ENCODE data around the gene TMPRSS9. TPM values are rescaled to one million over a fixed set of nuclear protein-coding genes. Genes with fewer than 3 reads are reported as not detected.
"Not testable (repeated sequence)": the region's sequence is repeated elsewhere in the genome, so short reads cannot be mapped to it uniquely, and the experiment has no call there.

Gene TMPRSS9
- total RNA-seq, 1 donor from 2014 or later = not detected

DNA sequence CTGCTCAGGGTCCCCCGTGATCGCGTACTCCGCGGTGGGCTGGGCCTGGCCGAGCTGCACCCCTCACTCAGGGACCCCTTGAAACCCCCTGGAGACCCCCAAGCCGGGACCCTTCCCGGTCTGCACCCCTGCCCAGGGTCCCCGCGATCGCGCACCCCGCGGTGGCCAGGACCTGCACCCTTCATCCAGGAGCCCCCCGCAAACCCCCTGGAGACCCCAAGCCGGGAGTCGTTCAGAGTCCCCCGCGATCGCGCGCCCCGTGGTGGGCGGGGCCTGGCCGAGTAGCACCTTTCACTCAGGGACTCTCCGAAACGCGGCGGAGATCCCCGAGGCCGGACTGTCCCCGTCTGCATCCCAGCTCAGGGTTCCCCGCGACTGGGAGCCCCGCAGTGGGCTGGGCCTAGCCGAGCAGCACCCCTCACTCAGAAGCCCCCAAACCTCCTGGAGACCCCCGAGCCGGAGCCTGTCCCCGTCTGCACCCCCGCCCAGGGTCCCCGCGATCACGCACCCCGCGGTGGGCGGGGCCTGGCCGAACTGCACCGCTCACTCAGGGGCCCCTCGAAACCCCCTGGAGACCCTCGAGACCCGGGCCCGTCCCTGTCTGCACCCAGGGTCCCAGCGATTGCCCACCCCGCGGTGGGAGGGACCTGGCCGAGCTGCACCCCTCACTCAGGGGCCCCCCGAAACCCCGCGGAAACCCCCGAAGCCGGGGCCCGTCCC is 95.9 kb downstream of the TMPRSS9 start:
- Mint-ChIP-seq H3K27me3 (no peaks in the 10 kb centered on the region), H3K36me3 (ENCODE audit: low read depth) (no peaks in the 10 kb centered on the region), H3K4me1 (peaks cover 30% of the 10 kb centered on the region), H3K9me3 (no peaks in the 10 kb centered on the region), H3K4me3 (peak overlapping the region; percentile 89), H3K27ac (peak overlapping the region; percentile 85)
- CTCF ChIA-PET = interaction anchor here (1.3 to 1.5 kb wide), 3 partner anchors 28 to 158 kb away, joined by 3 to 4 read pairs (median 3); partner anchors contain the start of gene TIMM13
- DNase-seq (peak; percentile 51), ATAC-seq (ENCODE audit: low read depth) (peak; percentile 53)
- POLR2A ChIA-PET = interaction anchor here (0.5 to 2.7 kb wide), 10 partner anchors 9 to 820 kb away, joined by 4 to 23 read pairs (median 4); partner anchors contain the start of genes GADD45B and TIMM13
- TF ChIP-seq, protein P1, sequence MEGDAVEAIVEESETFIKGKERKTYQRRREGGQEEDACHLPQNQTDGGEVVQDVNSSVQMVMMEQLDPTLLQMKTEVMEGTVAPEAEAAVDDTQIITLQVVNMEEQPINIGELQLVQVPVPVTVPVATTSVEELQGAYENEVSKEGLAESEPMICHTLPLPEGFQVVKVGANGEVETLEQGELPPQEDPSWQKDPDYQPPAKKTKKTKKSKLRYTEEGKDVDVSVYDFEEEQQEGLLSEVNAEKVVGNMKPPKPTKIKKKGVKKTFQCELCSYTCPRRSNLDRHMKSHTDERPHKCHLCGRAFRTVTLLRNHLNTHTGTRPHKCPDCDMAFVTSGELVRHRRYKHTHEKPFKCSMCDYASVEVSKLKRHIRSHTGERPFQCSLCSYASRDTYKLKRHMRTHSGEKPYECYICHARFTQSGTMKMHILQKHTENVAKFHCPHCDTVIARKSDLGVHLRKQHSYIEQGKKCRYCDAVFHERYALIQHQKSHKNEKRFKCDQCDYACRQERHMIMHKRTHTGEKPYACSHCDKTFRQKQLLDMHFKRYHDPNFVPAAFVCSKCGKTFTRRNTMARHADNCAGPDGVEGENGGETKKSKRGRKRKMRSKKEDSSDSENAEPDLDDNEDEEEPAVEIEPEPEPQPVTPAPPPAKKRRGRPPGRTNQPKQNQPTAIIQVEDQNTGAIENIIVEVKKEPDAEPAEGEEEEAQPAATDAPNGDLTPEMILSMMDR (IDR thresholded peaks at IDR 0.05) = no peak
- intact Hi-C loops (cut with micrococcal nuclease) = loop anchor here (1.0 to 5.0 kb wide), 2 partner anchors 220 to 284 kb away; partner anchors contain the start of genes PLEKHJ1 and SF3A2

DNA sequence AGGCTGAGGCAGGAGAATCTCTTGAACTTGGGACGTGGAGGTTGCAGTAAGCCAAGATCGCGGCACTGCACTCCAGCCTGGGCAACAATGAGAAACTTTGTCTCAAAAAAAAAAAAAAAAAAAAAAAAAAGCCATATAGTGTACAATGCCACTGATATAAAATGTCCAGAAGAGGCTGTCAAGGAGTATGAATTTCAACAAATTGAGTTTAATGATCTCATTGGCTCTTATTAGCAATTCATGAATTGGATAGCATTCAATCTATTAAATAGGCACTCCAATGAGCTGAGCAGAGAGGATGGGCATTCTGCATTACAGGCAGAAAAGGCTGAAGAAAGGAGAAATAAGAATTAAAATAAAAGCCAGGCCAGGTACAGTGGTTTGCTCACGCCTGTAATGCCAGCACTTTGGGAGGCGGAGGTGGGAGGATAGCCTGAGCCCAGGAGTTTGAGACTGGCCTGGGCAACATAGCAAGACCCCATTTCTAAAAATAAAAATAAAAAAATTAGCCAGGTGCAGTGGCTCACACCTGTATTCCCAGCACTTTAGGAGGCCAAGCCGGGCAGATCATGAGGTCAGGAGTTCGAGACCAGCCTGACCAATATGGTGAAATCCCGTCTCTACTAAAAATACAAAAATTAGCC is 97.5 kb downstream of the TMPRSS9 start:
- TF ChIP-seq, protein P1 (IDR thresholded peaks at IDR 0.05) = no peak
- ChIA-PET CTCF (interaction anchor here (1.3 kb wide), 1 partner anchor 30 kb away, joined by 3 read pairs; the partner anchor contains the start of gene TIMM13), POLR2A (interaction anchor here (0.7 to 2.7 kb wide), 7 partner anchors 11 to 1055 kb away, joined by 3 to 23 read pairs (median 5); partner anchors contain the start of genes GADD45B and TIMM13)
- H3K27me3 Mint-ChIP-seq = no peaks in the 10 kb centered on the region
- intact Hi-C loops (cut with micrococcal nuclease) = loop anchor here (1.0 to 5.0 kb wide), 2 partner anchors 30 to 285 kb away; partner anchors contain the start of gene TIMM13
- no peaks in the 10 kb centered on the region for H3K9me3 Mint-ChIP-seq
- H3K36me3 Mint-ChIP-seq (ENCODE audit: low read depth) = no peaks in the 10 kb centered on the region
- DNase-seq (no peak), ATAC-seq (ENCODE audit: low read depth) (no peak)
- peak overlapping the region; percentile 85 for H3K27ac Mint-ChIP-seq
- H3K4me1 Mint-ChIP-seq = peaks cover 33% of the 10 kb centered on the region
- H3K4me3 Mint-ChIP-seq = peak overlapping the region; percentile 7

DNA sequence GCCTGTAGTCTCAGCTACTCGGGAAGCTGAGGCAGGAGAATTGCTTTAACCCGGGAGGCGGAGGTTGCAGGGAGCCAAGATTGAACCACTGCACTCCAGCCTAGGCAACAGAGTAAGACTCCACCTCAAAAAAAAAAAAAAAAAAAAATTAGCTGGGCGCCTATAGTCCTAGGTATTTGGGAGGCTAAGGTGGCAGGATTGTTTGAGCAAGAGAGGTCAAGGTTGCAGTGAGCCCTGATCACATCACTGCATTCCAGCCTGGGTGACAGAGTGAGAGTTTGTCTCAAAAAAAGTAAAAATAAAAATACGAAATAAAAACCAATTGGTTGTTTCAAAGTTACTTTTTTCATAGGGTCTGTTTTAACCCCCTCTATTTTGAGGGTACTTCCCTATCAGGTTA is 98.0 kb downstream of the TMPRSS9 start:
- Mint-ChIP-seq H3K4me3 (no peak overlapping the region), H3K4me1 (peaks cover 30% of the 10 kb centered on the region), H3K27me3 (no peaks in the 10 kb centered on the region), H3K9me3 (no peaks in the 10 kb centered on the region), H3K27ac (no peak overlapping the region), H3K36me3 (ENCODE audit: low read depth) (no peaks in the 10 kb centered on the region)
- ChIA-PET POLR2A (interaction anchor here (0.7 kb wide), 1 partner anchor 372 kb away, joined by 5 read pairs; no protein-coding TSS in a partner anchor), CTCF (no interaction called here)
- ATAC-seq (ENCODE audit: low read depth) (no peak), DNase-seq (no peak)
- TF ChIP-seq, protein P1 (IDR thresholded peaks at IDR 0.05) = no peak
- intact Hi-C loops (cut with micrococcal nuclease) = loop anchor here (5.0 kb wide), 1 partner anchor 286 kb away; no protein-coding TSS in a partner anchor

DNA sequence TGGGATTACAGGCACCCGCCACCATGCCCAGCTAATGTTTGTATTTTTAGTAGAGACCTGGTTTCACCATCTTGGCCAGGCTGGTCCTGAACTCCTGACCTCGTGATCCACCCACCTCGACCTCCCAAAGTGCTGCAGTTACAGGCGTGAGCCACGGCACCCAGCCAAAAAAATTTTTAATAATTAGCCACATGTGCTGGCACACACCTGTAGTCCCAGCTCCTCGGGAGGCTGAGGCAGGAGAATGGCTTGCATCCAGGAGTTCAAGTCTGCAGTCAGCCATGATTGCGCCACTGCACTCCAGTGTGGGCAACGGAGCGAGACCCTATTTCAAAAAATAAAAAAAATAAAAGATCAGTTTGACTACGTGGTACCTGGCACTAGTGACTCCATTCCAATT is 98.7 kb downstream of the TMPRSS9 start:
- H3K27me3 Mint-ChIP-seq; DNase-seq; H3K27ac Mint-ChIP-seq; H3K4me3 Mint-ChIP-seq; H3K36me3 Mint-ChIP-seq (ENCODE audit: low read depth); H3K9me3 Mint-ChIP-seq; CTCF ChIA-PET; ATAC-seq (ENCODE audit: low read depth): not testable (repeated sequence)
- intact Hi-C loops (cut with micrococcal nuclease) = loop anchor here (5.0 kb wide), 1 partner anchor 286 kb away; no protein-coding TSS in a partner anchor
- peaks cover 25% of the 10 kb centered on the region for H3K4me1 Mint-ChIP-seq
- POLR2A ChIA-PET = interaction anchor here (0.6 to 0.7 kb wide), 2 partner anchors 43 to 159 kb away, joined by 3 read pairs; no protein-coding TSS in a partner anchor

DNA sequence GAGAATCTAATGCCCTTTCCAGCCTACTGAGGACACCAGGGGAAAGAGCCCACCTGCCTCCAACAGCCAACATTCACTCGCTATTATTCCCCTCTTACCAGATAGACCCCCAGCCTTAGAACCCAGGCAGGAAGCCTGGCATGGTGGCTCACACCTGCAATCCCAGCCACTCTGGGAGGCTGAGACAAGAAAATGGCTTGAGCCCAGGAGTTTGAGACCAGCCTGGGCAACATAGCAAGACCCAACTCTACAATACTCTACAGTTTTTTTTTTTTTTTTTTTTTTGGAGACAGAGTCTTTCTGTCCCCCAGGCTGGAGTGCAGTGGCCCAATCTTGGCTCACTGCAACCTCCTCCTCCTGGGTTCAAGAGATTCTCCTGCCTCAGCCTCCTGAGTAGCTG is 100.2 kb downstream of the TMPRSS9 start:
- intact Hi-C loops (cut with micrococcal nuclease) = no loop called here
- Mint-ChIP-seq H3K4me1 (peaks cover 13% of the 10 kb centered on the region), H3K9me3 (no peaks in the 10 kb centered on the region), H3K27me3 (no peaks in the 10 kb centered on the region), H3K36me3 (ENCODE audit: low read depth) (no peaks in the 10 kb centered on the region), H3K4me3 (peak overlapping the region; percentile 1), H3K27ac (no peak overlapping the region)
- ATAC-seq (ENCODE audit: low read depth) (no peak), DNase-seq (no peak)
- TF ChIP-seq, protein P1 (IDR thresholded peaks at IDR 0.05) = no peak
- POLR2A ChIA-PET = no interaction called here
- CTCF ChIA-PET = no interaction called here

Measured in activated B cell treated with CpG ODN at 0.5 μM for 24 hours (primary cell).